ENCODE measurements around the gene LIPA.
"Not testable (repeated sequence)": the region's sequence is repeated elsewhere in the genome, so short reads cannot be mapped to it uniquely, and the experiment has no call there.

LIPA gene

GRCh38 chr10:89207181-89207800 is 44.3 kb downstream of the LIPA start, which contains the start of gene CH25H:
CH25H (minus strand) TSS chr10:89207317; CDS start chr10:89207292, 25 bp downstream.
- no peak for DNase-seq

GRCh38 chr10:89206402-89207180 is 45.0 kb downstream of the LIPA start:
- DNase-seq: no peak

- no peak for DNase-seq
Observed at GRCh38 chr10:89204621-89205185, 46.9 kb downstream of the LIPA start.

- DNase-seq: no peak
Observed at GRCh38 chr10:89203237-89203636, 48.3 kb downstream of the LIPA start.

GRCh38 chr10:89202033-89202425 is 49.5 kb downstream of the LIPA start:
- DNase-seq: no peak

GRCh38 chr10:89201345-89202032 is 50.1 kb downstream of the LIPA start:
- DNase-seq: no peak

GRCh38 chr10:89197473-89197872 is 54.1 kb downstream of the LIPA start:
- DNase-seq: no peak

GRCh38 chr10:89191301-89191700 is 60.3 kb downstream of the LIPA start:
- DNase-seq: not testable (repeated sequence)

GRCh38 chr10:89189211-89189734 is 62.3 kb downstream of the LIPA start:
- no peak for DNase-seq

GRCh38 chr10:89185658-89186057 is 65.9 kb downstream of the LIPA start:
- no peak for DNase-seq

GRCh38 chr10:89184638-89185037 is 66.9 kb downstream of the LIPA start:
- no peak for DNase-seq

GRCh38 chr10:89183571-89183970 is 68.0 kb downstream of the LIPA start:
- DNase-seq: no peak

- DNase-seq: no peak
Observed at GRCh38 chr10:89182894-89183293, 68.7 kb downstream of the LIPA start.

GRCh38 chr10:89175816-89176215 is 75.8 kb downstream of the LIPA start:
- DNase-seq: no peak

GRCh38 chr10:89173075-89173474 is 78.5 kb downstream of the LIPA start:
- DNase-seq: no peak

GRCh38 chr10:89171996-89172395 is 79.6 kb downstream of the LIPA start:
- DNase-seq: no peak

- DNase-seq: no peak
Observed at GRCh38 chr10:89171263-89171872, 80.2 kb downstream of the LIPA start.

- not testable (repeated sequence) for DNase-seq
Observed at GRCh38 chr10:89168354-89168900, 83.1 kb downstream of the LIPA start.

GRCh38 chr10:89167915-89168314 is 83.7 kb downstream of the LIPA start:
- no peak for DNase-seq

- no peak for DNase-seq
Observed at GRCh38 chr10:89165923-89166322, 85.7 kb downstream of the LIPA start.

- no peak for DNase-seq
Observed at GRCh38 chr10:89164920-89165319, 86.7 kb downstream of the LIPA start.

GRCh38 chr10:89164080-89164479 is 87.5 kb downstream of the LIPA start:
- no peak for DNase-seq

Data from NCI-H2081 (cell line).